Stimulated activated CD8-positive, alpha-beta memory T cell treated with anti-CD3 and anti-CD28 coated beads, Interleukin-7, amount 100 ng/mL, for 48 hours (primary cell): Measurements from ENCODE around the gene PM20D1.
"Not testable (repeated sequence)": the region's sequence is repeated elsewhere in the genome, so short reads cannot be mapped to it uniquely, and the experiment has no call there.

ENCODE experiments used
- DNase-seq, 2 donors: peaks; one replicate each; pipeline ENCODE4 v3.0.0-alpha.2; 2020; ENCODE audit warnings: low read depth in 1 of 2; ENCODE audit errors: extremely low read depth in 1 of 2

Gene PM20D1

DNA sequence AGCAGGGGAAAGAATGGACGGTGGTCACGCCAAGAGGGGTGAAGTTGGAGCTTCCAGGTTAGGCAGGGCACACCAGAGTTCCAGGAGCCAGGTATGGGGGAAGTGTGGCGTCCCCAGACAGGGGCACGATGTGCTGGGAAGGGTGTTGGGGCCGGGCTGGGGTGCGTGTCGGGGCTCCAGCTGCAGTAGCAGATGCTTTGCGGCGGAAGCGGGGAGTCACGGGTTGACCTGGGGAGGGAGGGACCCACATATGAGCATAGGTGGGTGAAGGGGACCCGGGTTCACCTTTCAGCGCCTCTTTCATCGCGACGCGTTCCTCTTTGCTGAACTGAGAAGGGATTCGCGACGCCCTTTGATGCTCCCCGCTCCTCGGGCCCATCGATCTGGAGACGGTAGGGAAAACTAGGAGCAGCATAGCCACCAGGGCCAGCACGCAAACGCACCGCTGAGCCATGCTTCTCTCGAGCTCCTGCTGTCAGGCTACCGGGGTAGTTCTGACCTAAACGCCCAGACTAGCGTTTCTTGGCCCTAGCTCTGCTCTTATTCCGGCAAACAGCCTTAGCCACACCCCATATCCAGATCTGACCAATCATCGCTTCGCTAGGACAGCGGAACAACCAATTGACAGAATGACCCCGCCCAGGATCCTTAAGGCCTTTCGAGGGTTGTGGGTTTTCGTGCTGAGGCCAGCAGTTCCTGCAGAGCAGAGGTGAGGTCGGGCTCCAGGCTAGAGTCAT lies at the start of gene PM20D1:
Gene PM20D1 (minus strand): TSS at position 514 of the 737 bp plus-strand sequence. CDS start 60 bp downstream, at position 454.
- DNase-seq = peak; percentile 38 to 70

DNA sequence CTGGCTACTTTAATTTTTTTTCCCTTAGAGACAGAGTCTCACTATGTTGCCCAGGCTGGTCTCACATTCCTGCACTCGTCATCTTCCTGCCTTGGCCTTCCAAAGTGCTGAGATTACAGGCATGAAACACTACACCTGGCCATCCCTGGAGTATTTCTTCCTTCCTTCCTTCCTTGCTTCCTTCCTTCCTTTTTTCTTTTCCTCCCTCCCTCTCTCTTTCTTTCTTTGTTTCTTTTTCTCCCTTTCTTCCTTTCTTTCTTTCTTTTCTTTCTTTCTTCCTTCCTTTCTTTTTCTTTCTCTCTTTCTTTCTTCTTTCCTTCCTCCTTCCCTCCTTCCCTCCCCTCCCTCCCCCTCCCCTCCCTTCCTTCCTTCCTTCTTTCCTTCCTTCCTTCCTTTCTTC lies 46.4 kb upstream of the PM20D1 start:
- DNase-seq = no peak

DNA sequence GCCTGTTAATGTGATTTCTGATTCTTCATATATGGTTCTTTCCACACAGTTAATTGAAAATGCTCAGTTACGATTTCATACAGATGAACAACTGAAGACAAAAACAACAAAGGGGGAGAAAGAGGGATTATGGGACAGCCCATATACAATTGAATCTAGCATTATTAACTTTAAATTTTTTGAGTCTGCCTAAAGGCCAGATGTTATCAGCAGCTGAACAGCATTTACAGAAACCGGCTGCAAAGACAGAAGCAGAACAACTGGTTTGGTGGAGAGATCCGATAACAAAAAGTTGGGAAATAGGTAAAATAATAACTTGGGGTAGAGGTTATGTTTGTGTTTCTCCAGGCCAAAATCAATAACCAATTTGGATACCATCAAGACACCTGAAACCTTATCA lies 44.2 kb upstream of the PM20D1 start:
- DNase-seq = not testable (repeated sequence)

GRCh38 chr1:205892175-205892574 lies 42.2 kb upstream of the PM20D1 start:
- not testable (repeated sequence) for DNase-seq

DNA sequence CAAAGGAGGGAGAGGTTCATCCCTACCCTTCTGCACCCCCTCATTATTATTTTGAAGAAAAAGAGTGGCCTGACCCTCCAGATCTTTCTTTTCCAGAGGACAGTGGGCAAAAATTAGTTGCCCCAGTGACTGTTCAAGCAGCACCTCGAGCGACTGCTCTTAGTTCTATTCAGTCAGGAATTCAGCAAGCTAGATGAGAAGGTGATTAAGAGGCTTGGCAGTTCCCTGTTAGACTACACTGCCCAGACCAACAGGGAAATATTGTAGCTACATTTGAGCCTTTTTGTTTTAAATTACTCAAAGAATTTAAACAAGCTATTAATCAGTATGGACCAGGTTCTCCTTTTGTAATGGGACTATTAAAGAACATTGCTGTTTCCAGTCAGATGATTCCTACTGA lies 41.5 kb upstream of the PM20D1 start:
- DNase-seq = not testable (repeated sequence)

- DNase-seq = not testable (repeated sequence)
These were observed 40.7 kb upstream of the PM20D1 start for GRCh38 chr1:205890631-205891030.

DNA sequence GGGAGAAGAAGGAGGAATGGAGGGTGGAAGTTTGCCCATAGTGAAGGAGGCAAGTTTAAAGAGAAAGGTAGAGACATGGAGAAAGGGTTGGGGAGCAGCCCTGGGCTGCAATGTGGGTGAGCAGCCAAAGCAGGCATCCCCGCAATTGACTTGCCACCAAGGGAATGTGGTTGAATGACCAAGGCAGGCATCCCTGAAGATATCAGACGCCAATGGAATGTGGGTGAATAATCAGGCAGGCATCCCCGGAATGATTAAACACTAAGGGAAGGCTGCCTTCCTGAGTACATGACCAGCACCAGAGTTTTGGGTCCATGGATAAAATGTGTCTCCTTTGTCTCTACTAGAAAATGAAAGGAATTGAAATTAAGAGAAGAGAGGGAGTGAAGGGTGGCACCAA lies 39.8 kb upstream of the PM20D1 start:
- not testable (repeated sequence) for DNase-seq

DNA sequence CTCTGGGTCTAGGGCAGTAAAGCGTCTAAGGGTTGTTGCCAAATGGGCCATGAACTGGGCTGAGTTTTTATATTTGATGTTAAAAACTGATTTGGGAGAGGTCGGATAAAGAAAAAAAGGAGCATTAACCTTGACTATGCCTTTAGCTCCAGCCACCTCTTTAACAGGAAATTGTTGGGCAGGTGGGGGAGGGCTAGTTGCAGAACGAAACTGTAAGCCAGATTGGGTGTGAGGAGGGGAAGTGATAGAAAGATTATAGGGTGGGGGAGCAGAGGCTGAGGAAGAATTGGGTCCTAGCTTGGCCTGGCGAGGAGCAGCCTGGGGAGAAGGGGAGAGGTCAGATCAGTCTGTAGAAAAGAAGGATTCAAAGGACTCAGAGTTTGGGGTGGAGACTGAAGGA lies 39.1 kb upstream of the PM20D1 start:
- DNase-seq = not testable (repeated sequence)

DNA sequence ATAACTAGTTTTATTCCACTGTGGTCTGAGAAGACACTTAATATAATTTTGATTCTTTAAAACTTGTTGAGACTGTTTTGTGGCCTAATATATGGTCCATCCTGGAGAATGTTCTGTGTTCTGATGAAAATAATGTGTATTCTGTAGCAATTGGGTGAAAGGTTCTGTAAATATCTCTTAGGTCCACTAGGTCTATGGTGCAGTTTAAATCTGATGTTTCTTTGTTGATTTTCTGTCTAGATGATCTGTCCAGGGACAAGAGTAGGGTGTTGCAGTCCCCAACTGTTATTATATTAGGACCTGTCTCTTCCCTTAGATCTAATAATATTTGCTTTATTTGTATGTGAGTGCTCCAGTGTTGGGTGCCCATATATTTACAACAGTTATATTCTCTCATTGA lies 33.9 kb upstream of the PM20D1 start:
- no peak for DNase-seq

GRCh38 chr1:205880923-205881322 lies 31.0 kb upstream of the PM20D1 start:
- no peak for DNase-seq

DNA sequence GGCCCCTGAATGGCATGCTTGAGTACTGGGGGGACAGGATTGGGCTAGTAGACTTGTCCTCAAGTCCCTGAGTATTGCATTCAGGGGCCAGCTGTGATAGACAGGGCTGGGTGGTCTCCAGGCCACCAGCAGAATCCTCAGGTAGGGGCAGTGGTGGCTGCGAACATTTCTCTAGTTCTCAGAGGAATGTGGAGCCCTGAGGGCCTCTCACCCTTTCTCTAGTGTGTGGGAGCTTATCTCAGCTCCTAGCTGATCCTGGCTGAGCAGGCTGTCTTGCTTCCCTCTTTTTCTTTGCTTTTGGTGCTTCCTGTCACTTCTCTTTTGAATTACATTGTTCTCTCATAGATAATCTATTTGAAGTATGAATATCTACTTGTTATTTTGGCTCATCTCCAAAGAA lies 30.0 kb upstream of the PM20D1 start:
- no peak for DNase-seq

- no peak for DNase-seq
These were observed 28.1 kb upstream of the PM20D1 start for GRCh38 chr1:205878026-205878425.

DNA sequence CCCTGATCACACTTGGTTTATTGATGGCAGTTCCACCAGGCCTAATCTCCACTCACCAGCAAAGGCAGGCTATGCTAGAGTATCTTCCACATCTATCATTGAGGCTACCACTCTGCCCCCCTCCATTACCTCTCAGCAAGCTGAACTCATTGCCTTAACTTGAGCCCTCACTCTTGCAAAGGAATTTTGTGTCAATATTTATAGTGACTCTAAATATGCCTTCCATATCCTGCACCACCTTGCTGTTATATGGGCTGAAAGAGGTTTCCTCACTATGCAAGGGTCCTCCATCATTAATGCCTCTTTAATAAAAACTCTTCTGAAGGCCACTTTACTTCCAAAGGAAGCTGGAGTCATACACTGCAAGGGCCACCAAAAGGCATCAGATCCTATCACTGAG lies 23.2 kb upstream of the PM20D1 start:
- DNase-seq = not testable (repeated sequence)

DNA sequence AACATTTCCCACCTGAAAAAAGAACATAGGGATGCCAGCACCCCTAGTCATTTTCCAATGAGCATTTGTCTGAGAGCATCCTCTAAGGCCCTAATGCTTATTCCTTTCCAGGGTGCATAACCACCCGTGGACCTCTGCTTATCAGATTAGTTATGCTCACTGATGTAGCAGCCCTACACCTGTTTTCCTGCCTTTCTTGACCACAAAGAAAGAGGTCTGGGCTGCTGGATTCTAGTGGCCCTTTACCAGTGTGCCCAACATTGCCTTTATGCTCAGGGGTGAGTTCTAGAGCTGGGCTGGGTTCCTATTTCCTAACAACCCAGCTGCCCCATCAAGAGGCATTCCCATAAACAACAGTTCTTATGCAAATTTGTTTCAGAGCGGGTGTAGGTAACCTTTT lies 20.3 kb upstream of the PM20D1 start:
- DNase-seq = no peak

DNA sequence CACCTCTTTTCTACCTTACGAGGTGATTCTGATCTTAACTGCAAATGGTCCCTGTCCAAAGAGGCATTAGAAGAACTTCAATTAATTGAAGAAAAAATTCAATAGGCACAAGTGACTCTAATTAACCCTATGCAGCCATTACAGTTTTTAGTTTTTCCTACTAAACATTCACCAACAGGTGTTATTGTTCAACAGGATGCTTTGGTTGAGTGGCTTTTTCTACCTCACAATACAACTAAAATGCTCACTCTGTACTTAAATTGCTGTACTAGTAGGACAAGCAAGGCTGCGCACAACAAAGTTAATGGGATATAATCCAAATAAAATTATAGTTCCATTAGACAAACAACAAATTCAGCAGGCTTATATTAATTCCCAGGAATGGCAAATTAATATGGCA lies 11.6 kb upstream of the PM20D1 start:
- DNase-seq = no peak

DNA sequence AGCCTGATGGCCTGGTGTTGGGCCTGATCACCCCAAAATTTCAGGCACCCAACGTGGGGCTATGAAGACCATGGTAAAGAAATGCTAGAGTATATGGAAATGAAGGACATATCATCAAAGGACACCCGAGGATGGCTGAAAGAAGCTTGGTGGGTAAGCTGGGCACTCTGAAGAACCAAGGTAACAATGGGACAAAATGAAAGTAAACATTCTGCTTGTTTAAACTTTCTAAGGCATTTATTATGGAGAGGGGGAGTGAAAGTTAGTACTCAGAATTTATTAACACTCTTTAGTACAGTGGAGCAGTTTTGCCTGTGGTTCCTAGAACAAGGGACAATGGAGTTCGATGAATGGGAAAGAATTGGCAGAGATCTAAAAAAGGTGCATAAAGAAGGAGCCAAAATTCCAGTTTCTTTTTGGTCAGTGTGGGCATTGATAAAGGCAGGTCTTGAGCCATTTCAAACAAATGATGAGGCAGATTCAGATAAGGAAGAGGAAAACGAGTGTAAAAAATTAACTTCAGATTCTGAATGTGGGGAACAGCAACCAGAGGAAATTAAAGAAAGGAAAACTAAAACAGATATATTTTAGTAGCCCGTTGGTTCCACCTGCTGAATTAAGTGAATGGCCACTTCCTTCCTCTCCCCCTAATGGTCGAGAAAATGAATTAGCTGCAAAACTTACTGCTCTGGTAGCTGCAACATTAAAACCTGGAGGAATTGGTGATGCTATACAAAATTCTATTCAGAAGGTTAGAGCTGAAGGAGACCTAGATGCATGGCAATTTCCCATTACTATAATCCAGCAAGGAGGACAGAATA lies 8.4 kb upstream of the PM20D1 start:
- no peak for DNase-seq

GRCh38 chr1:205857501-205857900 lies 7.6 kb upstream of the PM20D1 start:
- not testable (repeated sequence) for DNase-seq

GRCh38 chr1:205856433-205856832 lies 6.5 kb upstream of the PM20D1 start:
- DNase-seq = no peak

DNA sequence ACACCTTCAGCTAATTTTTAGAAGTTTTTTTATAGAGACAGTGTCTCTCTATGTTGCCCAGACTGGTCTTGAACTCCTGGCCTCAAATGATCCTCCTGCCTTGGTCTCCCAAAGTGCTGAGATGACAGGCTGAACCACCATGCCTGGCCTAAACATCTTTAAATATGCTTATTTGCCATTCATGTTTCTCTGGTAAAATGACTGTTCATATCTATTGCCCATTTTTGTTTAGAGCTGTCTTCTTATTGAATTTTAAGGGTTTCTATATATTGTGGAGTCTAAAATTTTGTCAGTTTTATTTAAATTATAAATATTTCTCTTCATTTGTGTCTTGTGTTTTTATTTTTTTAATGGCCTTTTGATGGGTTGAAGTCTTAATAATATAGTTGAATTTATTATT lies 3.0 kb upstream of the PM20D1 start:
- DNase-seq = no peak

DNA sequence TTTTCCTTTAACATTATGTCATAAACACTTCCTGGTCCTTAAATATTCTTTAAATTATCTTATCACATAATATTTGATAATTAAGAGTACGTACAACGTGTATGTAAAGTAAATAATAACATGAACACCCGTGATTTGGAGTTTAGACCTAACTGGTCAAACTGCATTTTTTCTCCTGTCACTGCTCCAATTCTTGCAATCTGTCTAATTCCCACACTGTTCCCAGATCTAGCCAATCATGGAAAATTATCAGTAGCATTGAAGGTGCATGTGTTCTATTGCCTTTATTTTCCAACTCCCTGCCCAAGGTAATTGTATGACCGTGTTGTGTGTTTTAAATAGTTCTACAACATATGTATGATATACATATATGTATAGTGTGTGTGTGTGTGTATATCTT lies 2.1 kb upstream of the PM20D1 start:
- no peak for DNase-seq

DNA sequence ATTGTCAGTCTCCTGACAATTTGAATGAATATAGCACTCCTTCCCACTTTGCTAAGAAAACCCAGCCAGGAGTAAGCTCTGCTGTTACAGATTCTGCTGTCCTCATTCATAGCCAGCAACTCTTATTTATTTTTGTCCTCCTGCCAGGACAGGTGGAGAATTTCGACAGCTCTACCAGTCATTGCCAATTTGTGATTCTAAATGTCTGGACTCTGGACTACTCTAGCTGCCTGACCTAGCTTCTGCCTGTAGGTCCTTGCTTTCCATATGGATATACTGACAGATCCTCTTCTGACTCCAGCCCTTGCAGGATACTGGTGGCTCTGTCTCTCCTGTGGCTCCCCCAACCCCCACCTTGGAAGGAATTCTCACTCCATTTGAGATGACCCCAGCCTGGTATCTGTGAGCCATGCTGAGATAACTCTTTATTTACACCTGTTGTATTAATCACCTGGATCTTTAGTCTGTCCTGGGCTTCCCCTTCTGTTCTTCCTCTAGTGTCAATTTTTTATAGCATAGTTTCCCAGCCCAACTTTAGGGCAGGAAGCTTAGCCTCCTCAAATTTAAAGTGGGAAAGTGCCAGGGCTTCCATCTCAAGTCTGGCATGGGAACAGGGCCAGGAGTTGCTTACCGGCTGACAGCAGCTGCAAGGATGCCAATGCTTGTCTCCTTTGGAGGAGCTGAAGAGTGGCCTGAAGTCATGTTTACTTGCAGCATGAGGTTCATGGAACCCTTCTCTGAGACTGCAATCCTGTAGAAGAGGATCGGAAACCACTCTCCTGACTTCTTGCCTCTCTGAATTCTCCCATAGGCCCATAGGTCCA lies 6.7 kb downstream of the PM20D1 start:
- DNase-seq = no peak
